ENCODE data around the gene TRIM7.
"Not testable (repeated sequence)": the region's sequence is repeated elsewhere in the genome, so short reads cannot be mapped to it uniquely, and the experiment has no call there.

Gene TRIM7

DNA sequence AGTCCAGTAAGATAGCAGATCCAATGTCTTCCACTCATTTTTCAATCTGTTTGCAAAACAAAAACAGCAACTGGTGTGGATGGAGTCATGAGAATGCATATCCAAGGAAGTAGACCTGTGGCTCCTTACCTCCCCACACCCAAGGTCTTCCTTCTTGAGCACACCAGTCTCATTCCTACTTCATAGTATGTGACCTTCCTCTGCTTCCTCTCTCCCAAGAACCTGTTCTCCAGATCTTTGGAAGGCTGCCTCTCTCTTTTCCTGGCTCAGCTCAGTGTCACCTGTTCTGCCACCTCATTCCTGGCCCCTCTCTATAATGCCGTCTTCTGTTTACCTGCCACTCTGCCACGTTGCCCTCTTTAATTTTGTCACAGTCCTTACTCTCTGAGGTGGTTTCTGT, 7.9 kb upstream of the TRIM7 start:
- no peak for DNase-seq (ENCODE audit: low read depth)

DNA sequence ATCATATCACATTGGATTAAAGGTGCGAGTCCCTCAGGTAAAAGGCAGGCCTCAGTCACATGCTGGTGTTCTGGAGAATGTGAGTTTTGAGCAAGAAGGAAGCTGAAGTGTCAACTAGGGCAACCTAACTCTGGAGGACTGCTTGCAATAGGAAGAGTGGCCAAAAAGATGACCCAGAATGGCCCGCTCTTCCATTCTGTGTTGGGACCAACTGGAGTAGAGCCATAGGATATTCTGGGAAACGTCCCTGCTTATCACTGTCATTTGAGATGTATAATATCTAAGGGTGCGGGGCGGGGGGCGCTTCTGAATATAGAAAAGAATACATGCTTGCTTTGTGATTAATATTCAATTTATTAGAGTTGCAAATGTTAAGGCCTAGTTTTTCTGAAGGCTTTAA, 7.1 kb upstream of the TRIM7 start:
- no peak for DNase-seq (ENCODE audit: low read depth)

DNA sequence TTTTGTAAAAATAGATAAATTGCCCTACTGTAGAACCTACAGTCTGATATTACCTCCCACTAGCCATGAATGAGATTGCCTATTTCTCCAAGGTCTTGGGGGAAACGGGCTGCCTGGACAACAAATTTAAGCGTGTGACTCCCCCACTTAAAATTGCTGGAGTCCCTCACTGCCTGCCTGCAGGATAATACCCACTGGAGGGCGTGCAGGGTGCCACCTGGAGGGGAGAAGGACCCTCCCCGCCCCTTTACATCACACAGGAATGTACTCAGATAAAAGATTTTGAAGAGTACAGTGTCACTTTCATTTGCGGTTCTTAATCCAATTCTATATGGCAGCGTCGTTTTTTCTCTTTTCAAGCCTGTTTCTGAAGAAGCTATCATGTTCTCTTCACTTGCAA, 6.2 kb upstream of the TRIM7 start:
- no peak for DNase-seq (ENCODE audit: low read depth)

DNA sequence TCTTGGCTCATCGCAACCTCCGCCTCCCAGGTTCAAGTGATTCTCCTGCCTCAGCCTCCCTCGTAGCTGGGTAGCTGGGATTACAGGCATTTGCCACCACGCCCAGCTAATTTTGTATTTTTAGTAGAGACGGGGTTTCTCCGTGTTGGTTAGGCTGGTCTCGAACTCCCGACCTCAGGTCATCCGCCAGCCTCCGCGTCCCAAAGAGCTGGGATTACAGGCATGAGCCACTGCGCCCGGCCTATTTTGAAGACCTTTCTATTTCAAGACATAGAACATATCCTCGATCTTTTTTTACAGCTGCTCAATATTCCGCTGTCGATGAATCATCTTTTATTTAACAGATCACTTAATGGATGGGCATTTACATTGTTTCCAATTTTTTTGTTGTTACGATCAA, 5.7 kb upstream of the TRIM7 start:
- not testable (repeated sequence) for DNase-seq (ENCODE audit: low read depth)

DNA sequence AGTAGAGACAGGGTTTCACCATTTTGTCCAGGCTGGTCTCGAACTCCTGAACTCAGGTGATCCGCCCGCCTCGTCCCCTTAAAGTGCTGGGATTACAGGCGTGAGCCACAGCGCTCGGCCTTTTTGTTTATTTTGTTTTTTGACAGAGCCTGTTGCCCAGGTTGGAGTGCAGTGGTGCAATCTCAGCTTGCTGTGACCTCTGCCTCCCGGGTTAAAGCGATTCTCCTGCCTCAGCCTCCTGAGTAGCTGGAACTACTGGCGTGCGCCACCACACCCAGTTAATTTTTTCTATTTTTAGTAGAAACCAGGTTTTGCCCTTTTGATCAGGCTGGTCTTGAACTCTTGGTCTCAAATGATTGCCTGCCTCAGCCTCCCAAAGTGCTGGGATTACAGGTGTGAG, 5.2 kb upstream of the TRIM7 start:
- DNase-seq (ENCODE audit: low read depth): not testable (repeated sequence)

DNA sequence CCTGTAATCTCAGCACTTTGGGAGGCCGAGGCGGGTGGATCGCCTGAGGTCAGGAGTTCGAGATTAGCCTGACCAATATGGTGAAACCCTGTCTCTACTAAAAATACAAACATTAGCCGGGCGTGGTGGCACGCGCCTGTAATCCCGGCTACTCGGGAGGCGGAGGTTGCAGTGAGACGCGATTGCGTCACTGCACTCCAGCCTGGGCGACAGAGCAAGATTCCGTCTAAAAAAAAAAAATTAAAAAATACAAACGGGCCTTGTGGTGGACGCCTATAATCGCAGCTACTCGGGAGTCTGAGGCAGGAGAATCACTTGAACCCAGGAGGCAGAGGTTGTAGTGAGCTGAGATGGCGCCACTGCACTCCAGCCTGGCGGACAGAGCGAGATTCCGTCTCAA, 4.0 kb upstream of the TRIM7 start:
- DNase-seq (ENCODE audit: low read depth): not testable (repeated sequence)

DNA sequence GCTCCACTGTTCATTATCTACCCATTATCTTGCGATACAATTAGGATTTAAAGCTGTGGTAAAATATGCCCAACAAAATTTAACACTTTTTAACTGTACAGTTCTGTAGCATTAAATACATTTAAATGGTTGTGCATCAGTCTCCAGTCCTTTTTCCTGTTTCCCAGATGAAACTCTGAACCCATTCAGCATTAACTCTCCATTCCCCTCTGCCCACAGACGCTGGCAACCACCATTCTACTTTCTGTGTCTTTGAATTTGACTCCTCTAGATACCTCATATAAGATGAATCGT, 2.9 kb upstream of the TRIM7 start:
- DNase-seq (ENCODE audit: low read depth): no peak

DNA sequence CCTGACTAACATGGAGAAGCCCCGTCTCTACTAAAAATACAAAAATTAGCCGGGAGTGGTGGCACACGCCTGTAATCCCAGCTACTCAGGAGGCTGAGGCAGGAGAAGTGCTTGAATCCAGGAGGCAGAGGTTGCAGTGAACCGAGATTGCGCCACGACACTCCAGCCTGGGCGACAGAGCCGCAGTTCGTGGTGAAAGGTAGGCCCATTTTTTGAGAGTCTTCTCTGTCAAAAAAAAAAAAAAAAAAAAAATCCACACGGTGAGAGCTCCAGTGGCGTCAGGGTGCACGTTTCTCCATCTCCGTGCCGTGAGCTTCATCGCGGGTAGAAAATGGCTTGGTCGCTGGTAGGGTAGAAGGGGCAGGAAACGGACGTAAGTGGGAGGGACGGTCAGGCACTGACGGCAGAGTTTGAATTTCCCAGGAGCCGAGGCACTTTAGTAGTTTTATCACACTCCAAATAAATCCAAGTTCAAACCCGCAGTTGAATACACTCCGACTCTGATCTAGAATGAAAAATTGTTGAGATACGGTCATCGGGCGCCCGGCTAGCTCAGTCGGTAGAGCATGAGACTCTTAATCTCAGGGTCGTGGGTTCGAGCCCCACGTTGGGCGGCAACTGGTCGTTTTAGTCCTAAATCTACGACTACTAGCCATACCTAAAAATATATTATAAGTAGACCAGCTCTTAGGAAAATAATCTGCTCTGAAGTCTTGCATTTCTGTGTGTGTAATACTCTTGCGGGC, 2.4 kb upstream of the TRIM7 start:
- DNase-seq (ENCODE audit: low read depth): no peak

DNA sequence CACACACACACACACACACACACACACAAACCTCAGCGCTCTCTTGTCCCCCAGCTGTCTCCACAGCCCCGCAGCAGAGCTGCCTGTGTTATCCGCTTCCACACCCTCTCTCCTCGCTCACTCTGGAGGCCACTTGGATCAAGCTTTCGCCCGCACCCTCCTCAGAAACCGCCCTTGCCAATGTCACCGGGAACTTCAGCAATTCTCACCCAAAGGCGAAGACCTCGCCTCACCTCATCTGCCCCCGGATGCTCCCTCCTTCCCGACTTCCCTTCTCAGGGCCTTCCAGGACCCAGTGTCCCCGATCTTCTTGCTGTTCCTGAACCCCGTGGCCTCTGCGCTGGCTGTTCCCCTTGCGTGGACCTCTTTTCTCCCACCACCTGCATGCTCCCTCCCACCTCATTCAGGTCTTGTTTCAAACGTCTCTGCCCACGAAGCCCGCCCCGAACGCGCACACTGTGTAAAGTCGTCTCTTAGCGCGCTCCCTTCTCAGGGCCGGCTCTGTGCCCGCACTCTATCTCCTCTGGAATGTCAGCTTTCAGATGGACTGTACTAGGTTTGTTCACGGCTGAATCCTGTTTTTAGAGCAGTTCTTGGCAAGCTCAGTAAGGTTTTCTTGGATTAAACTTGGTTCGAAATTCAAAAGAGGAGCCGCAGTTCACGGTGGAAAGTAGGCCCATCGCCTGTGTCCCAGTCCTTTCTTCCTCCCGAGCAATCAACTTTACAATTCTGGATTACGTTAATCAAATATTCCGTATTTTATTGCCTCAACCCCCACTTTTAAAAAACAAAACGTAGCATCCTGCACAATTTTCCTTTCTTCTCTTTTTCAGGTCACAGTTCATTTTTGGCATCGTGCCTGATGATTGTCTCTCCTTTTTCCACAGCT, 1.0 kb upstream of the TRIM7 start:
- no peak for DNase-seq (ENCODE audit: low read depth)

DNA sequence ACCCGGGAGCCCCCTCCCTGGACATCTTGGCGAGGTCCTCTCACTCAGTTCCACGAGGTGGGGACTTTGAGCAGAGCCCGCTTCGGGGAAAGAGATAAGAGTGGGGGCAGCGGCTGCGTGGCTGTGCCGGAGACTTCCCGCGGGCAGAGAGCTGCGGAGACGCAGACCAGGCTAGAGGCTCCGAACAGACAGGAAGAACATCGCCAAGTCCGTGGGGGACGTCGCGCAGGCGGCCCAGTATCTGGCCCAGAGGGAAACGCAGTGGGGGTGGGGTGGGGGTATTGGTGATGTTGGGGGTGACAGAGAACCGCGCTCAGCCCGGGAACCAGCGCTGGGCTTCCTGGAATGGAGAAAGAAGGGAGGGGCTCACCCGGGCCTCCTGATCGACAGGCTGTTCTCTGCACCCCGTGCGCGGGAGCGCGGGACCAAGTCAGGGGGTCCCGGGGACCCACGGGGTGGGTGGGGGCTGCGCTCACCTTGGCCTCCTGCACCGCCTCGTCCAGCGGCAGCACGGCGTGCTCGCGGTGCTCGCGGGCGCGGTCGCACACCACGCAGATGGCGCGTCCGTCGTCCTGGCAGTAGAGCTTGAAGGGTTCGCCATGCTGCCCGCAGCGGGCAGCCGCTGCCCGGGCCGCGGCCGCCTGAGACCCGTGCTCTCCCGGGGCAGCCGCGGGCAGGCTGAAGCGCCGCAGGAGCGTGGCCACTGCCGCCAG, 727 bp downstream of the TRIM7 start:
- DNase-seq (ENCODE audit: low read depth): no peak

DNA sequence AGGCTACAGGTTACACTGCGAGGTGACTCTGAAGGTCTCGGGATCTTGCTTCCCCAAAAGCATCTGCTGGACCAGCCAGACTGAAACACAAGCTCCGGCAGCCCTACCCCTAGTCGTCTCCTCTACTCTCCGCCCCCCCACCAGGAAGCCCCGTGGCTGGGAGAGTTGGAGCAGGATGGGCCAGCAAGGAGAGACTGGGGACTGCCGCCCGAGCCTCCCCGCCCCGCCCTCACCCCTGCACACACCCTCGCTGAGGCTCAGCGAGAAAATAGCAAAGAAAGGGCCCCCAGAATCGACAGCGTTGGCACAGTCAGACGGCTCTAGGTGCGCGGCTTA, 1.3 kb downstream of the TRIM7 start:
- no peak for DNase-seq (ENCODE audit: low read depth)

DNA sequence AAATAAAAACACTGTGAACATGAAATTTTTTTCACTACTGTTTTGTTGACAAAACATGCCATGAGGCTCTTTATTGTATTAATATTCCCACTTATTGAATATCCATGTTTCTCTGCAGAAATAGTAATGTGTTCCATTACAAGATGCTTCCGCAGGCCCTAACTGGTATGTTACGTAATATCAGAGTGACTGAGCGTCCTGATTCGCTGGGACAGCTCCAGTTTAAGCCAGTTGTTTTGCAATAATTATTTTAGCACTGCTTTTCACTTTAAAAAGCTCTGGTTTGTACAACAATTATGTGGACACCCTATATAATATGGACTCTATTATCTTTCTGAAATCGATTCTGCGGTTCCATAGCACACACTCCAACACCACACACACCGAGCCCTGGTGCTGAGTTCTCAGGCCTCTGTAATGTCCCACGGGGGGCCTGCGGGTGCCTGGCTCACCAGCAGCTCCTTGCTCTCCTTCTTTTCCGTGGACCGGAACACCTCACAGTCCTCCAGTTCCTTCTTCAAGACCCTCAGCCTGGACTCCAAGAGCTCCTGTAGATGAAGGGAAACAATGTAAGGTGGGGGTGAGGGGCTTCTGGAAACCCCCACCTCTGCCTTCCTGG, 1.8 kb downstream of the TRIM7 start:
- DNase-seq (ENCODE audit: low read depth): no peak

DNA sequence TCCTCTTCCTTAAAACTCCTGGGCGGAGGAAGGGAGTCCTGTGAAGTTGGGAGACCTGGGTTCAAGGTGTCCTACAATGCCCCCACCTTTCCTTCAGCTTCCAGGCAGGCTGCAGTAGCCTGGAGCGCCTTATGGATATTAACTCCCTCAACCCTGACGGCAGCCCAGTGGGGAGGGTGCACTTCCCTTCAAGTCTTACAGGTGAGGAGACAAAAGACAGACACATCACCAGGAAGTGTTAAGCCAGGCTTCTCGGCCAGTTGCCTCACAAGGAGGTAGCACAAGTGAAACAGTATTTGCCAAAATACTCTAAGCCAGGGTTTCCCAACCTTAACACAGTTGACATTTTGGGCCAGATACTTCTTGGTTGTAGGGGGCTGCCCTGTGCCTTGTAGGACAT, 4.2 kb downstream of the TRIM7 start:
- DNase-seq (ENCODE audit: low read depth): no peak

DNA sequence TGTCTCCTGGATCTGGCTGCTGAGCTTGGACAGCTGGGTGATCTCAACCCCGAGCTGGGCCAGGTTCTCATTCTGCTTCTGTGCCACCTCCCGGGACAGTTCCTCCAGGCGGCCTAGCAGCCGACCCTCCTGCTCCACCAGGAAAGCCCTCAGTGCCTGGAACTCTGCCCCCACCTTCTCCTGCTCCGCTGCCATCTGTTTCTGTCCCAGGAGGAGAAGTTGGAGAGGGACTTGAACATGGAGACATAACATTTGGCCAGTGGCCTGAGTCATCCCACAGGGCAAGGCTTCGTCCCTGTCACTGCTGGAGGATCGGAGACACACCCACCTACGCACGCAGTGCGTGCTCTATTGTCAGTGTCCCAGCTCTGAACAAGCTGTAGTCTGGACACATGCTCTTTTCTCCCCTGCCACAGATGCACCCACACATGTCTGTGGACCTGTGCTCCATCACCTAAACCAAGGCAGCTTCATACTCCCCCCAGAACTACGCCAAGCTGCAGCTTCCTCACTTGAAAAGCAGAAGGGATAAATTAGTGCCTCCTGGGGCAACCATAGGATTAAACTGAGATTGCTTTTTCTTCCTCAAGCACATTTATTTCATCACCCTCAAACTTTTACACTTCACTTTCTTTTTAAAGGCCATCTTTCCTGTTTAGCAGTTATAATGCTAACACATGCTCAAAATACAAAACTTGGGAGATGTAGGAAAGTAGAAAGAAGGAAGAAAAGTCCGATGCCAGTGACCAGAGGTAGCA, 4.9 kb downstream of the TRIM7 start:
- no peak for DNase-seq (ENCODE audit: low read depth)

DNA sequence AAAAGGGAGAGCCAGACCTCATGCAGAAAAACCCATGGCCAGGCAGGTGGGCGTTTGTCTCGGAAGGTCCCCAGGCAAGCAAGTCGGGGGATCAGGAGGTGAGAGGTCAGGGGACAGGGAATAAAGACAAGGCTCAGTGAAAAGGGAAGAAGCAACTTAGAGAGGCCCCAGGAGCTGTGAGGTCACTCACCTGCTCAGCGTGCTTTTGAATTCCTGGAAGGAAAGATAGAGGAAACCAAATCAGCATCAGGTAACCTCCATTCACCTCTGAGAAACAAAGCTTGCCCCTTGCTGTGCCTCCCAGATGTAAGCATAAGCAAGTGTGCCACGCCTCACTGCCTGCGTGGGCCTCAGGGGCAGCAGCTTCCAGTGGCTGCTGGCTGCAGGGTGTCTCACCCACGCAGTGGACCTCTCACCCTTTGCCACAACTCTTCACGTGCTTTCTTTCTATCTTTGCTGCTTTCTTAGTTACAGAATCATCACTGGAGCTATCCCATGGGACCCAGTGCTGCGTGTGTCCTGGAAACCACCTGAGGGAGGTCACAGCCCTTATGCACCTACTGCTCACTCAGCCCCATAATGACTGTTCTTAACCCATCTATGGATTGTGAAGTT, 6.0 kb downstream of the TRIM7 start:
- no peak for DNase-seq (ENCODE audit: low read depth)

DNA sequence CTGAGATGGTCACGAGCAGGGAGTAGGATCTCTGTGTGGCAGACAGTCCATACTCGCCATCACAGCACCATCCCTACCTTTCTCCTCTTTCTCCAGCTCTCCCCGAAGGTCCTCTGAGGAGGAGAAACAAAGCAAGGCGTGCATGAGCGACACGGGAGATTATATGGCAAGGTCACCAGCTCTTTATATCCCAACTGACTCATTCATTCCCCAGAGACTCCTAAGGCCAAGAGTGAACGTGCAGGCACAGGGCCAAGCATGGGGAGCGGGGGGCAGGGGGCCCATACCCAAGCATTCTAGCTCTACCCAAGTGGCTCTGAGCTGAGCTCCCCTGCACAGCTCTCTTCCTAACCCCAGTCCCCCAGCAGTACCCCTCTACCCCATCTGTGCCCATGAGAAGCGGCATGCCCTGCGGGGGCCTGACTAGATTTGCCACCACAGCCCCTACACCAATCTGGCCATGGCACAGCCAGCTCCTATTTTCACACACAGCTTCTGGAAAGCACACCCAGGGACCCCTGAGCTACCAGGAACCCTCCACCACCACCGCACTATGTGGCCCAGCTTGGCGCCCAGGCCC, 6.8 kb downstream of the TRIM7 start:
- no peak for DNase-seq (ENCODE audit: low read depth)

DNA sequence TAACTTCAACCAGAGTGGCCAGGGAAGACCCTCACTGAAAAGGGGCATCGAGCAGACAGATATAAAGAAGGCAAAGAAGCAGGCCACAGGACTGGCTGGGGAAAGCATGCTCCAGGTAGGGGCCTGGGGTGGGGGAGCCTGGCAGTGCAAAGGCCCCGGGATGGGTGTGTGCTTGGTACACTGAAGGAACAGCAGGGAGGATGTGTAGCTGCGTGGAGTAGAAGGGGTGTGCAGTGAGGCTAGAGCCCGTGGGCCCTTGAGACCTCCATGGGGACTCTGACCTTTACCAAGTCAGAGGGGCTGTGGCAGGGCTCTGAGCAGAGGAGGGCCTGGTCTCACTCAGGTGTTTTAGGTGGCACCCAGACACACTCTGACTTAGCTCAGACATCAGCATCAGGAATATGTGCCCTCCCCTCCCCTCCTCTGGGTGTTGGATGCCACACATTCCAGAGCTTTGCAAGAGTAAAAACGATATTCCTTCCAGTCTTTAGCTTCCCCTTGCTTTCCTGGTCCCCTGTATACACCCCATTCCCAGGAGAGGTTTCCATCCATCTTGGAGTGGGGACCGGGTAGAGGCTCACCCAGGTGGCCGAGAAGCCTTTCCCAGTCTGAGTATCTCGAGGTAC, 7.6 kb downstream of the TRIM7 start:
- no peak for DNase-seq (ENCODE audit: low read depth)

DNA sequence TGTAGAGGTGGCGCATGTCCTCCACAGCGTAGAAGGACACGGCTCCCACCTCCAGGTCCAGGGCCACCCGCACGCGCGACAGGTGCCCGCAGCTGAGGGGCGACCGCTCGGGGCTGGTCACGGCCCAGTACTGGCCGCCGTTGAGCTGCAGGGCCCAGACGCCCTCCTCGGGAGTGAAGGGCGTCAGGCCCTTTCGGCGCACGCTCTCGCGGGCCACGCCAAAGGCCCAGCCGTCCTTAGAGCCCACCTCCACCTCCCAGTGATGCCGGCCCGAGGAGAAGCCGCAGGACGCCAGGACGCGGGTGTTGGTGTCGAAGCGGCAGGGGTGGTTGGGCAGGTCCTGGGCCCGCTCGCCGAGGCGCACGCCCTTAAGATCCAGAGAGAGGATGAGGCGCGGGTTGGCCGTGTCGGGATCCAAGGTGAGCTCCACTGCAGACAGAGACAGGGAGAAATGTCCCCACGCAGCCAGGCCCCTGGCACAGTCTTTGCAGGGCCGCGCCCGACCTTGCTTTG, 9.7 kb downstream of the TRIM7 start:
- DNase-seq (ENCODE audit: low read depth): no peak

DNA sequence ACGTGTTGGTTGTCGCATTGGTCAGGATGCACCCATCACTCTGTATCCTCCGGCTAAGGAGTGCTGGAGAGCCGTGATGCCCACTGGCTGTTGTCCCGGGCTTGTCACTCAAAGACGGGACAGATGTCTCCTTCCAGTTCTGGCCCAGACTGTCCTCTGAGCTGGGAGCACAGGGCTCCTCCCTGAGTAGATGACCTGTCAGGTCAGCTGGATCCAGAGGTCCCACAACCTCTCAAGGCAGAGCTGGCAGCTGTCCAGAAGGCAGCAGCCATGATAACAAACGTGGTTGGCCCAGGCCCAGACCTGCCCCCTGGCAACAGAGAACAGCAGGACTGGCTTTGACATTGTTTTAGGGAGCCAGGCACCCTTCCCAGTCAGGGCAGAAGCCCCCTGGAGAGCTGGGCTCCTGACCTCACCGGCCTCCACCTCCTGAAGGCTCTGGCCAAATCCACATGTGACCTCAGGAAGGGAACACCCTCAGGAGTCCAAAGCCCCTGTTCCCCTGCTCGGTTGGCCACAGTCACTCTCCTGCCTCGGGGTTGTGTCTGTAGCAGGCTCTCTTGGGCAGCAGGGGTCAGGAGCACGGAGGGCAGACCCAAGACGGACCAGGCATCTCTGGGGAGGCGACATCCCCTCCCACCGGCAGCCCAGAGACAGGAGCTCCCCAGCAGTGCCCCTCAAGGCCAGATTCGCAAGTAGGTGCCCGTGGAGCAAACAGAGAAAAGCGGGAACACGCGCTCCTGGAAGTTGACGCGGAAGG, 10.3 kb downstream of the TRIM7 start:
- DNase-seq (ENCODE audit: low read depth): no peak

DNA sequence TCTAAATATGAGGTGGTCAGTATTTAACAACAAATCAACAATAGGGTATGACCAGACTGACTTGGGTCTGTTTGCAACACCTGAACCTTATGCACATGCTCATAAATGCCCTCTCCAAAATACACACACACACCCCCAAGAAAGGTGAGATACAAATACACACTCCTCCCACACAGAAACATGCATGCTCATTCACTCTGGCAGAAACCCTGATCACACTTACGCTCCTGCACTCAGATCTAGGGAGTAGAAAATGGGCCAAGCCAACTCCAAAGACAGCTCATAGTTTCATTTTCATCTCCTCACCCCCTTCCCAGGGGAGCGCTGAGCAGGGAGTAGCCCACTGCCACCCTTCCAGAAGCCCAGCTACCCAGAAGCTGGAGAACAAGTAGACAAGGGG, 11.3 kb downstream of the TRIM7 start:
- DNase-seq (ENCODE audit: low read depth): no peak
